Activated naive CD4-positive, alpha-beta T cell treated with anti-CD3 and anti-CD28 coated beads, Interleukin-2, amount 50 U/mL, for 24 hours (primary cell): ENCODE data around the gene ILF2.
"Not testable (repeated sequence)": the region's sequence is repeated elsewhere in the genome, so short reads cannot be mapped to it uniquely, and the experiment has no call there.

Source experiments
- H3K27ac Mint-ChIP-seq: one replicate; pipeline ENCODE4 v1.8.0; 2021; ENCODE audit warnings: mild to moderate bottlenecking, mixed read lengths
- H3K27me3 Mint-ChIP-seq: one replicate; pipeline ENCODE4 v1.8.0; 2021; ENCODE audit warnings: mixed read lengths
- H3K36me3 Mint-ChIP-seq: one replicate; pipeline ENCODE4 v1.8.0; 2021; ENCODE audit warnings: mixed read lengths
- H3K4me1 Mint-ChIP-seq: one replicate; pipeline ENCODE4 v1.8.0; 2021; ENCODE audit warnings: mixed read lengths
- H3K4me3 Mint-ChIP-seq: one replicate; pipeline ENCODE4 v1.8.0; 2021; ENCODE audit warnings: mild to moderate bottlenecking, mixed read lengths
- H3K9me3 Mint-ChIP-seq: one replicate; pipeline ENCODE4 v1.8.0; 2021; ENCODE audit warnings: mixed read lengths

The ILF2 gene

GRCh38 chr1:153685544-153686340 is 14.9 kb upstream of the ILF2 start:
- no peak overlapping the region for H3K4me3 Mint-ChIP-seq
- H3K4me1 Mint-ChIP-seq: no peaks in the 10 kb centered on the region
- no peak overlapping the region for H3K27ac Mint-ChIP-seq
- no peaks in the 10 kb centered on the region for H3K36me3 Mint-ChIP-seq
- no peaks in the 10 kb centered on the region for H3K9me3 Mint-ChIP-seq
- H3K27me3 Mint-ChIP-seq: peaks cover 4% of the 10 kb centered on the region

- no peaks in the 10 kb centered on the region for H3K9me3 Mint-ChIP-seq
- peaks cover 11% of the 10 kb centered on the region for H3K27me3 Mint-ChIP-seq
- peaks cover 6% of the 10 kb centered on the region for H3K4me1 Mint-ChIP-seq
- no peaks in the 10 kb centered on the region for H3K36me3 Mint-ChIP-seq
- no peak overlapping the region for H3K4me3 Mint-ChIP-seq
- no peak overlapping the region for H3K27ac Mint-ChIP-seq
Measured at GRCh38 chr1:153684892-153685291, 14.1 kb upstream of the ILF2 start.

- Mint-ChIP-seq H3K36me3 (no peaks in the 10 kb centered on the region), H3K27ac (no peak overlapping the region), H3K4me1 (peaks cover 10% of the 10 kb centered on the region), H3K27me3 (peaks cover 15% of the 10 kb centered on the region), H3K4me3 (no peak overlapping the region), H3K9me3 (no peaks in the 10 kb centered on the region)
Measured at GRCh38 chr1:153683854-153684253, 13.1 kb upstream of the ILF2 start.

GRCh38 chr1:153682730-153683129 is 11.9 kb upstream of the ILF2 start:
- no peaks in the 10 kb centered on the region for H3K36me3 Mint-ChIP-seq
- peaks cover 20% of the 10 kb centered on the region for H3K4me1 Mint-ChIP-seq
- no peak overlapping the region for H3K4me3 Mint-ChIP-seq
- H3K27ac Mint-ChIP-seq: no peak overlapping the region
- H3K27me3 Mint-ChIP-seq: peaks cover 23% of the 10 kb centered on the region
- no peaks in the 10 kb centered on the region for H3K9me3 Mint-ChIP-seq

GRCh38 chr1:153680120-153680403 is 9.3 kb upstream of the ILF2 start:
- Mint-ChIP-seq H3K27me3 (peaks cover 27% of the 10 kb centered on the region), H3K4me3 (peak overlapping the region; percentile 86), H3K9me3 (no peaks in the 10 kb centered on the region), H3K4me1 (peaks cover 24% of the 10 kb centered on the region), H3K27ac (no peak overlapping the region), H3K36me3 (no peaks in the 10 kb centered on the region)

- H3K4me1 Mint-ChIP-seq: peaks cover 24% of the 10 kb centered on the region
- H3K27me3 Mint-ChIP-seq: peaks cover 27% of the 10 kb centered on the region
- no peak overlapping the region for H3K27ac Mint-ChIP-seq
- H3K4me3 Mint-ChIP-seq: peak overlapping the region; percentile 86
- no peaks in the 10 kb centered on the region for H3K9me3 Mint-ChIP-seq
- H3K36me3 Mint-ChIP-seq: no peaks in the 10 kb centered on the region
Measured at GRCh38 chr1:153679337-153680119, 8.7 kb upstream of the ILF2 start.

- Mint-ChIP-seq H3K27ac (no peak within 1 kb of the TSS), H3K27me3 (peaks cover 26% of the 10 kb centered on the region), H3K4me3 (peak within 1 kb of the TSS; percentile 86), H3K9me3 (no peaks in the 10 kb centered on the region), H3K4me1 (peaks cover 24% of the 10 kb centered on the region), H3K36me3 (no peaks in the 10 kb centered on the region)
Measured at GRCh38 chr1:153678519-153679336, 7.9 kb upstream of the ILF2 start, which contains the start of gene NPR1. Gene NPR1, plus strand, starts transcription at chr1:153678688. Its CDS starts 421 bp downstream, at chr1:153679109.

GRCh38 chr1:153677718-153678518 is 7.1 kb upstream of the ILF2 start:
- H3K9me3 Mint-ChIP-seq: no peaks in the 10 kb centered on the region
- no peak overlapping the region for H3K27ac Mint-ChIP-seq
- peaks cover 26% of the 10 kb centered on the region for H3K27me3 Mint-ChIP-seq
- peak overlapping the region; percentile 79 for H3K4me3 Mint-ChIP-seq
- peaks cover 24% of the 10 kb centered on the region for H3K4me1 Mint-ChIP-seq
- no peaks in the 10 kb centered on the region for H3K36me3 Mint-ChIP-seq

GRCh38 chr1:153673511-153673910 is 2.7 kb upstream of the ILF2 start:
- H3K4me3 Mint-ChIP-seq: no peak overlapping the region
- peaks cover 10% of the 10 kb centered on the region for H3K27me3 Mint-ChIP-seq
- no peak overlapping the region for H3K27ac Mint-ChIP-seq
- H3K4me1 Mint-ChIP-seq: peaks cover 26% of the 10 kb centered on the region
- H3K36me3 Mint-ChIP-seq: peaks cover 11% of the 10 kb centered on the region
- no peaks in the 10 kb centered on the region for H3K9me3 Mint-ChIP-seq

- Mint-ChIP-seq H3K36me3 (peaks cover 25% of the 10 kb centered on the region), H3K4me1 (peaks cover 28% of the 10 kb centered on the region), H3K27ac (peak overlapping the region; percentile 81)
- H3K27me3 Mint-ChIP-seq, H3K4me3 Mint-ChIP-seq, H3K9me3 Mint-ChIP-seq: not testable (repeated sequence)
Measured at GRCh38 chr1:153671628-153672353, 998 bp upstream of the ILF2 start.

GRCh38 chr1:153670257-153670858 is 435 bp downstream of the ILF2 start:
- Mint-ChIP-seq H3K4me1 (peaks cover 31% of the 10 kb centered on the region), H3K36me3 (peaks cover 29% of the 10 kb centered on the region), H3K4me3 (no peak overlapping the region), H3K27ac (no peak overlapping the region), H3K9me3 (no peaks in the 10 kb centered on the region), H3K27me3 (no peaks in the 10 kb centered on the region)

GRCh38 chr1:153669606-153670005 is 1.2 kb downstream of the ILF2 start:
- Mint-ChIP-seq H3K27ac (no peak overlapping the region), H3K27me3 (no peaks in the 10 kb centered on the region), H3K9me3 (no peaks in the 10 kb centered on the region), H3K4me3 (no peak overlapping the region), H3K4me1 (peaks cover 31% of the 10 kb centered on the region), H3K36me3 (peaks cover 33% of the 10 kb centered on the region)

- not testable (repeated sequence) for H3K4me3 Mint-ChIP-seq, H3K27ac Mint-ChIP-seq, H3K27me3 Mint-ChIP-seq, H3K9me3 Mint-ChIP-seq
- H3K4me1 Mint-ChIP-seq: peaks cover 31% of the 10 kb centered on the region
- peaks cover 37% of the 10 kb centered on the region for H3K36me3 Mint-ChIP-seq
Measured at GRCh38 chr1:153668672-153669071, 2.1 kb downstream of the ILF2 start.

- Mint-ChIP-seq H3K36me3 (peaks cover 37% of the 10 kb centered on the region), H3K9me3 (no peaks in the 10 kb centered on the region), H3K27ac (peak overlapping the region; percentile 77), H3K4me3 (no peak overlapping the region), H3K4me1 (peaks cover 31% of the 10 kb centered on the region), H3K27me3 (no peaks in the 10 kb centered on the region)
Measured at GRCh38 chr1:153667439-153667838, 3.4 kb downstream of the ILF2 start.
